IgD-negative memory B cell (primary cell): ENCODE data around the gene RBMS2. TPM values are rescaled to one million over a fixed set of nuclear protein-coding genes. Genes with fewer than 3 reads are reported as not detected.
A peak's percentile ranks its signal among the peaks of the same experiment; 100 is the strongest.

Experiments
- H3K27ac Mint-ChIP-seq, 3 donors: one replicate each; pipeline ENCODE4 v1.8.0; 2020 to 2022; ENCODE audit warnings: mild to moderate bottlenecking in 3 of 3, mixed read lengths in 3 of 3, moderate library complexity in 1 of 3
- H3K27me3 Mint-ChIP-seq: one replicate; pipeline ENCODE4 v1.8.0; 2021; ENCODE audit warnings: mixed read lengths
- H3K36me3 Mint-ChIP-seq: one replicate; pipeline ENCODE4 v1.8.0; 2020; ENCODE audit warnings: mild to moderate bottlenecking, mixed read lengths
- H3K4me1 Mint-ChIP-seq, 3 donors: one replicate each; pipeline ENCODE4 v1.8.0; 2020 to 2022; ENCODE audit warnings: mixed read lengths in 3 of 3, mild to moderate bottlenecking in 1 of 3
- H3K4me3 Mint-ChIP-seq, 4 donors: one replicate each; pipeline ENCODE4 v1.8.0; 2020 to 2022; ENCODE audit warnings: mild to moderate bottlenecking in 4 of 4, mixed read lengths in 4 of 4, moderate library complexity in 3 of 4
- H3K9me3 Mint-ChIP-seq, 3 donors: one replicate each; pipeline ENCODE4 v1.8.0; 2020 to 2021; ENCODE audit warnings: mixed read lengths in 3 of 3, mild to moderate bottlenecking in 1 of 3
- polyA plus RNA-seq: library from polyadenylated mRNA; unstranded; fragments of 300-500 nt; fragmentation: Illumina TruSeq; gene quantifications from one replicate; pipeline ENCODE4 v1.2.3, GENCODE V29; 2021

RBMS2 gene
- polyA plus RNA-seq, 1 donor from 2014 or later: 0.28 TPM

- Mint-ChIP-seq H3K27me3 (no peaks in the 10 kb centered on the region), H3K4me3 (peak overlapping the region in 3 of 4 donors; percentile 20 to 83 (median 57)), H3K4me1 (peaks cover 45 to 57% (median 49%) of the 10 kb centered on the region in 3 donors), H3K27ac (peak overlapping the region; percentile 80 to 94 (median 93)), H3K36me3 (peaks cover 3% of the 10 kb centered on the region), H3K9me3 (no peaks in the 10 kb centered on the region)
These were observed 105.1 kb downstream of the RBMS2 start for GRCh38 chr12:56626701-56627100.

GRCh38 chr12:56628671-56629458, 107.2 kb downstream of the RBMS2 start:
- peak overlapping the region; percentile 88 to 97 (median 94) for H3K4me3 Mint-ChIP-seq
- H3K27ac Mint-ChIP-seq: peak overlapping the region; percentile 91 to 98 (median 94)
- H3K27me3 Mint-ChIP-seq: peaks cover 1% of the 10 kb centered on the region
- H3K36me3 Mint-ChIP-seq: peaks cover 3% of the 10 kb centered on the region
- no peaks in the 10 kb centered on the region for H3K9me3 Mint-ChIP-seq
- peaks cover 44 to 62% (median 54%) of the 10 kb centered on the region in 3 donors for H3K4me1 Mint-ChIP-seq

GRCh38 chr12:56629459-56630179, 108.0 kb downstream of the RBMS2 start:
- Mint-ChIP-seq H3K36me3 (peaks cover 3% of the 10 kb centered on the region), H3K9me3 (no peaks in the 10 kb centered on the region), H3K27ac (peak overlapping the region; percentile 91 to 98 (median 96)), H3K4me3 (peak overlapping the region; percentile 88 to 97 (median 94)), H3K27me3 (peaks cover 1% of the 10 kb centered on the region), H3K4me1 (peaks cover 45 to 62% (median 50%) of the 10 kb centered on the region in 3 donors)

- Mint-ChIP-seq H3K36me3 (peaks cover 3% of the 10 kb centered on the region), H3K4me3 (peak within 1 kb of the TSS; percentile 88 to 97 (median 94))
These were observed 108.6 kb downstream of the RBMS2 start, which contains the start of gene BAZ2A for GRCh38 chr12:56630180-56630632. Gene BAZ2A, minus strand, starts transcription at chr12:56630326. Its CDS starts 12,796 bp downstream, at chr12:56617530.

GRCh38 chr12:56631790-56632700, 110.4 kb downstream of the RBMS2 start:
- peak overlapping the region; percentile 83 to 99 (median 96) for H3K27ac Mint-ChIP-seq
- peaks cover 42 to 58% (median 47%) of the 10 kb centered on the region in 3 donors for H3K4me1 Mint-ChIP-seq
- peaks cover 1% of the 10 kb centered on the region for H3K27me3 Mint-ChIP-seq
- peak overlapping the region; percentile 70 to 99 (median 88) for H3K4me3 Mint-ChIP-seq
- H3K36me3 Mint-ChIP-seq: peaks cover 2% of the 10 kb centered on the region
- no peaks in the 10 kb centered on the region for H3K9me3 Mint-ChIP-seq

More at GRCh38 chr12:56630180-56630632, 108.6 kb downstream of the RBMS2 start, which contains the start of gene BAZ2A:
- H3K4me1 Mint-ChIP-seq: peaks cover 45 to 65% (median 49%) of the 10 kb centered on the region in 3 donors
- no peaks in the 10 kb centered on the region for H3K9me3 Mint-ChIP-seq
- H3K27ac Mint-ChIP-seq: peak within 1 kb of the TSS; percentile 91 to 98 (median 96)
- H3K27me3 Mint-ChIP-seq: peaks cover 1% of the 10 kb centered on the region

- Mint-ChIP-seq H3K36me3 (peaks cover 2% of the 10 kb centered on the region), H3K4me1 (peaks cover 50 to 61% (median 54%) of the 10 kb centered on the region in 3 donors), H3K9me3 (no peaks in the 10 kb centered on the region), H3K27me3 (peaks cover 1% of the 10 kb centered on the region), H3K27ac (peak overlapping the region; percentile 83 to 99 (median 96)), H3K4me3 (peak overlapping the region; percentile 88 to 99 (median 90))
These were observed 111.3 kb downstream of the RBMS2 start for GRCh38 chr12:56632701-56633467.

- Mint-ChIP-seq H3K36me3 (peaks cover 4% of the 10 kb centered on the region), H3K27me3 (peaks cover 1% of the 10 kb centered on the region), H3K4me3 (peak overlapping the region; percentile 88 to 99 (median 95)), H3K9me3 (no peaks in the 10 kb centered on the region), H3K4me1 (peaks cover 43 to 55% (median 49%) of the 10 kb centered on the region in 3 donors), H3K27ac (peak overlapping the region in 2 of 3 donors; percentile 96 to 99)
These were observed 112.0 kb downstream of the RBMS2 start for GRCh38 chr12:56633468-56634241.

- Mint-ChIP-seq H3K9me3 (no peaks in the 10 kb centered on the region), H3K36me3 (peaks cover 4% of the 10 kb centered on the region), H3K27me3 (peaks cover 1% of the 10 kb centered on the region), H3K4me3 (peak overlapping the region; percentile 88 to 99 (median 95)), H3K4me1 (peaks cover 38 to 50% (median 48%) of the 10 kb centered on the region in 3 donors), H3K27ac (peak overlapping the region; percentile 94 to 99 (median 96))
These were observed 112.7 kb downstream of the RBMS2 start for GRCh38 chr12:56634242-56634836.

- peak overlapping the region; percentile 96 to 99 (median 98) for H3K27ac Mint-ChIP-seq
- H3K4me1 Mint-ChIP-seq: peaks cover 38 to 53% (median 48%) of the 10 kb centered on the region in 3 donors
- H3K27me3 Mint-ChIP-seq: peaks cover 1% of the 10 kb centered on the region
- peak overlapping the region; percentile 88 to 99 (median 95) for H3K4me3 Mint-ChIP-seq
- H3K36me3 Mint-ChIP-seq: peaks cover 5% of the 10 kb centered on the region
- no peaks in the 10 kb centered on the region for H3K9me3 Mint-ChIP-seq
These were observed 113.5 kb downstream of the RBMS2 start for GRCh38 chr12:56634837-56635791.

- H3K36me3 Mint-ChIP-seq: peaks cover 5% of the 10 kb centered on the region
- peaks cover 1% of the 10 kb centered on the region for H3K27me3 Mint-ChIP-seq
- H3K4me1 Mint-ChIP-seq: peaks cover 34 to 45% (median 41%) of the 10 kb centered on the region in 3 donors
- H3K4me3 Mint-ChIP-seq: peak overlapping the region; percentile 88 to 99 (median 95)
- H3K27ac Mint-ChIP-seq: peak overlapping the region; percentile 98 to 99 (median 98)
- no peaks in the 10 kb centered on the region for H3K9me3 Mint-ChIP-seq
These were observed 114.4 kb downstream of the RBMS2 start for GRCh38 chr12:56635806-56636674.
